Endothelial cell of umbilical vein (primary cell): ENCODE results near the gene PHF12. TPM values are rescaled to one million over a fixed set of nuclear protein-coding genes. Genes with fewer than 3 reads are reported as not detected.

Source experiments
- BruUV-seq: library from RNA; stranded (reverse); fragments of 400-500 nt; replicated peaks from 2 replicates; lab custom pipeline; 2021; lab: Mats Ljungman, UMichigan
- CTCF ChIA-PET: fragments of 300-600, 350-600 bp; sonication (Branson Sonifier 250); formaldehyde crosslinking; loops from one replicate; lab custom pipeline; 2021; ENCODE audit warnings: antibody characterized with exemption, inconsistent platforms; lab: Charles Lee
- POLR2A ChIA-PET: fragments of 300-600, 350-600 bp; sonication (Branson Sonifier 250); formaldehyde crosslinking; loops from one replicate; lab custom pipeline; 2021; ENCODE audit warnings: antibody characterized with exemption, inconsistent platforms; lab: Charles Lee
- DNase-seq: peaks from one replicate; pipeline ENCODE4 v3.0.0-alpha.2; 2011; ENCODE audit warnings: low read depth, low spot score
- FAIRE-seq: peaks from 2 replicates; lab custom pipeline; 2011; peaks lifted over from hg19 to GRCh38; lab: Jason Lieb, UNC
- H2AFZ ChIP-seq: 2 replicates; pipeline ENCODE4 v1.6.0; 2012; ENCODE audit warnings: low read depth, low read length, control low read depth, inconsistent platforms
- H3K27ac ChIP-seq: 2 replicates; pipeline ENCODE4 v1.5.1; 2011; ENCODE audit warnings: low read depth, mild to moderate bottlenecking, control low read depth, low read length, moderate library complexity; ENCODE audit not compliant: insufficient read depth
- H3K27me3 ChIP-seq, 2 experiments: 2 replicates each; pipeline versions ENCODE4 v1.6.0 to v1.6.1; 2011; ENCODE audit warnings: low read length in 2 of 2, mixed read lengths in 1 of 2; ENCODE audit not compliant: control insufficient read depth in 2 of 2, insufficient read depth in 2 of 2
- H3K36me3 ChIP-seq, 2 experiments: 2 replicates in 1 of 2; 3 replicates in 1 of 2; pipeline ENCODE4 v1.5.1; 2011; ENCODE audit warnings: low read length in 2 of 2, mild to moderate bottlenecking in 1 of 2, moderate library complexity in 1 of 2; ENCODE audit not compliant: control insufficient read depth in 2 of 2, insufficient read depth in 2 of 2; ENCODE audit errors: extremely low read depth in 1 of 2
- H3K4me1 ChIP-seq: 3 replicates; pipeline ENCODE4 v1.5.1; 2011; ENCODE audit warnings: mild to moderate bottlenecking, low read length; ENCODE audit not compliant: control insufficient read depth, insufficient read depth; ENCODE audit errors: extremely low read depth
- H3K4me2 ChIP-seq: 2 replicates; pipeline ENCODE4 v1.6.1; 2011; ENCODE audit warnings: low read length, control low read depth, mixed read lengths; ENCODE audit not compliant: insufficient read depth
- H3K4me3 ChIP-seq, 3 experiments: fragments of 200-600 bp in 1 of 3; sonication (generic), shearing (Covaris generic) in 1 of 3; replicated peaks in 1 of 3; 2 replicates each; pipeline ENCODE4 v1.5.1; 2011 to 2016; ENCODE audit warnings: control low read depth in 3 of 3, low read length in 3 of 3, mild to moderate bottlenecking in 2 of 3, inconsistent platforms in 1 of 3, low read depth in 1 of 3, moderate library complexity in 1 of 3; ENCODE audit not compliant: insufficient read depth in 1 of 3
- H3K79me2 ChIP-seq: 2 replicates; pipeline ENCODE4 v1.6.0; 2012; ENCODE audit warnings: low read length, inconsistent platforms; ENCODE audit not compliant: control insufficient read depth, insufficient read depth
- H3K9ac ChIP-seq: replicated peaks from 2 replicates; pipeline ENCODE3; 2011; ENCODE audit warnings: low read length, control low read depth; ENCODE audit not compliant: insufficient read depth; ENCODE audit errors: extremely low read depth
- H3K9me1 ChIP-seq: replicated peaks from 3 replicates; pipeline ENCODE4 v1.6.0; 2011; ENCODE audit warnings: mild to moderate bottlenecking, low read length; ENCODE audit not compliant: control insufficient read depth, insufficient read depth; ENCODE audit errors: extremely low read depth
- H3K9me3 ChIP-seq: replicated peaks from 2 replicates; pipeline ENCODE4 v1.5.1; 2012; ENCODE audit warnings: low read length, inconsistent platforms; ENCODE audit not compliant: control insufficient read depth, insufficient read depth
- H4K20me1 ChIP-seq: replicated peaks from 2 replicates; pipeline ENCODE3; 2011; ENCODE audit warnings: mild to moderate bottlenecking, low read length; ENCODE audit not compliant: control insufficient read depth, insufficient read depth; ENCODE audit errors: extremely low read depth
- EZH2 ChIP-seq: IDR thresholded peaks from 2 replicates; pipeline ENCODE4 v1.6.1; 2012; ENCODE audit warnings: borderline replicate concordance, low read depth, mild to moderate bottlenecking, moderate library complexity, low read length, inconsistent platforms; ENCODE audit not compliant: severe bottlenecking
- FOS ChIP-seq: IDR thresholded peaks from 2 replicates; pipeline ENCODE4 v1.6.1; 2011; ENCODE audit warnings: mild to moderate bottlenecking, low read length, moderate library complexity, borderline replicate concordance; ENCODE audit not compliant: insufficient read depth
- GATA2 ChIP-seq: IDR thresholded peaks from 2 replicates; pipeline ENCODE4 v1.7.0; 2011; ENCODE audit warnings: low read depth, mild to moderate bottlenecking, moderate library complexity, mixed read lengths, low read length; ENCODE audit not compliant: insufficient read length, insufficient read depth
- JUN ChIP-seq: IDR thresholded peaks from 2 replicates; pipeline ENCODE4 v1.6.1; 2011; ENCODE audit warnings: borderline replicate concordance, low read depth; ENCODE audit not compliant: insufficient read length, insufficient read depth
- MYC ChIP-seq: IDR thresholded peaks from one replicate; pipeline ENCODE4 v1.6.1; 2011; ENCODE audit warnings: mild to moderate bottlenecking, low read depth, low read length
- POLR2A ChIP-seq: IDR thresholded peaks from 2 replicates; pipeline ENCODE4 v1.6.1; 2012; ENCODE audit warnings: low read depth, mild to moderate bottlenecking, control low read depth, low read length
- POLR2AphosphoS5 ChIP-seq: IDR thresholded peaks from 2 replicates; pipeline ENCODE4 v1.6.1; 2012; ENCODE audit warnings: low read depth, mild to moderate bottlenecking, control low read depth, low read length, moderate library complexity; ENCODE audit not compliant: insufficient read depth
- dilution Hi-C: fragments of 300-500 bp; cut with MboI; formaldehyde crosslinking; loops from one replicate; pipeline ENCODE4 v1.15.0; 2019; ENCODE audit warnings: low sequenced_read_pairs; ENCODE audit not compliant: extremely low pct_ligation_motif_present
- intact Hi-C: fragments of 100-400 bp; cut with micrococcal nuclease; formaldehyde crosslinking; loops from one replicate; pipeline ENCODE4 v1.10.0; 2022
- polyA plus RNA-seq, 4 experiments: library from polyadenylated mRNA; depleted of rRNA in 3 of 4; stranded (reverse) in 3 of 4; unstranded in 1 of 4; fragments of >200 nt; gene quantifications; 2 replicates each; pipeline versions ENCODE4 v1.2.1 to v1.2.3, GENCODE V29; 2011 to 2012; ENCODE audit warnings: missing spikeins in 1 of 4
- total RNA-seq: library from RNA; stranded (reverse); gene quantifications from 2 replicates; pipeline ENCODE4 v1.2.3, GENCODE V29; 2021
- TF ChIP-seq, protein P1 (sequence below): IDR thresholded peaks from 2 replicates; pipeline ENCODE4 v1.6.1; 2011; ENCODE audit not compliant: insufficient read depth, insufficient read length
- TF ChIP-seq, protein P2 (sequence below), 2 donors: IDR thresholded peaks; 1 replicate in 1 of 2; 2 replicates in 1 of 2; pipeline ENCODE4 v1.5.1; 2011; ENCODE audit warnings: low read length in 2 of 2, mild to moderate bottlenecking in 2 of 2, moderate library complexity in 2 of 2, control low read depth in 1 of 2, inconsistent platforms in 1 of 2, low read depth in 1 of 2; ENCODE audit not compliant: insufficient read depth in 1 of 2; ENCODE audit errors: extremely low read depth in 1 of 2

The PHF12 gene
- total and polyA plus RNA-seq, 2 donors (not counting 3 experiments of a cell fraction or from before 2014, with no cell fraction given) = 26.6 to 44.2 TPM

DNA sequence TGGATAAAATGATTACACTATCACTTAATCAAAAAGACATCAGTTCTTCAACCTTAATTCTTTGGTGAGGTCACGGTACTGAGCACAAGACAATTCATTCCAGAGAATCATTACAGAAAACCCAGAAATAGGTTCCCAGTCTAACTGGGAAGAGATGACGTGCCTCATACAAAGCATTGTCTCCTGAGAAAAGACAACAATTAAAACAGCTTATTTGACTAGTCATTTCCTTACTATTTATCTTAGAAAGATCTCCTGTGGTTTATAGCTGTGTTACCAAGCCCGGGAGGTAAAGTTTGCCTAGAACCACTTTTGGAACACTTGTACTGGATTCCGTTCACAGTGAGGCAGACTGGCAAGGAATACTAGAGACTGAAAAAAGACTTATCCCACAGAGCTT, 5.1 kb downstream of the PHF12 start:
- H3K9ac ChIP-seq = peak overlapping the region; percentile 66
- peaks cover 76% of the 10 kb centered on the region for H3K79me2 ChIP-seq
- intact Hi-C loops (loop anchor here (5.0 kb wide), 1 partner anchor 49 kb away; the partner anchor contains the start of gene FLOT2), dilution Hi-C loops (no loop called here)
- peak overlapping the region; percentile 19 for H3K4me2 ChIP-seq
- H3K27me3 ChIP-seq = no peaks in the 10 kb centered on the region
- no peaks in the 10 kb centered on the region for H3K36me3 ChIP-seq
- H3K9me1 ChIP-seq = no peaks in the 10 kb centered on the region
- peak; percentile 97 for FAIRE-seq
- H3K4me1 ChIP-seq = peaks cover 34% of the 10 kb centered on the region
- peaks cover 3% of the 10 kb centered on the region for H4K20me1 ChIP-seq
- POLR2A ChIA-PET = no interaction called here
- BruUV-seq = no TSS peak
- no peak overlapping the region for H3K4me3 ChIP-seq
- H3K27ac ChIP-seq = peak overlapping the region; percentile 94
- H3K9me3 ChIP-seq = no peaks in the 10 kb centered on the region
- no peak overlapping the region for H2AFZ ChIP-seq
- CTCF ChIA-PET = interaction anchor here (0.8 to 2.4 kb wide), 9 partner anchors 11 to 299 kb away, joined by 3 to 11 read pairs (median 5); no protein-coding TSS in a partner anchor
- TF ChIP-seq MYC (no peak), JUN (peak; percentile 83), EZH2 (no peak), POLR2AphosphoS5 (peak; percentile 41), FOS (peak; percentile 62), POLR2A (no peak), GATA2 (peak; percentile 96)
- TF ChIP-seq, protein P1, sequence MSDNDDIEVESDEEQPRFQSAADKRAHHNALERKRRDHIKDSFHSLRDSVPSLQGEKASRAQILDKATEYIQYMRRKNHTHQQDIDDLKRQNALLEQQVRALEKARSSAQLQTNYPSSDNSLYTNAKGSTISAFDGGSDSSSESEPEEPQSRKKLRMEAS = no peak
- TF ChIP-seq, protein P2, sequence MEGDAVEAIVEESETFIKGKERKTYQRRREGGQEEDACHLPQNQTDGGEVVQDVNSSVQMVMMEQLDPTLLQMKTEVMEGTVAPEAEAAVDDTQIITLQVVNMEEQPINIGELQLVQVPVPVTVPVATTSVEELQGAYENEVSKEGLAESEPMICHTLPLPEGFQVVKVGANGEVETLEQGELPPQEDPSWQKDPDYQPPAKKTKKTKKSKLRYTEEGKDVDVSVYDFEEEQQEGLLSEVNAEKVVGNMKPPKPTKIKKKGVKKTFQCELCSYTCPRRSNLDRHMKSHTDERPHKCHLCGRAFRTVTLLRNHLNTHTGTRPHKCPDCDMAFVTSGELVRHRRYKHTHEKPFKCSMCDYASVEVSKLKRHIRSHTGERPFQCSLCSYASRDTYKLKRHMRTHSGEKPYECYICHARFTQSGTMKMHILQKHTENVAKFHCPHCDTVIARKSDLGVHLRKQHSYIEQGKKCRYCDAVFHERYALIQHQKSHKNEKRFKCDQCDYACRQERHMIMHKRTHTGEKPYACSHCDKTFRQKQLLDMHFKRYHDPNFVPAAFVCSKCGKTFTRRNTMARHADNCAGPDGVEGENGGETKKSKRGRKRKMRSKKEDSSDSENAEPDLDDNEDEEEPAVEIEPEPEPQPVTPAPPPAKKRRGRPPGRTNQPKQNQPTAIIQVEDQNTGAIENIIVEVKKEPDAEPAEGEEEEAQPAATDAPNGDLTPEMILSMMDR (IDR thresholded peaks at IDR 0.05; ENCODE audit: extremely low read depth in 1 of 2, insufficient read depth in 1 of 2, low read depth in 1 of 2, low read length in 2 of 2) = no peak
- peak; percentile 88 for DNase-seq
